ENCODE results near the gene BABAM2. TPM values are rescaled to one million over a fixed set of nuclear protein-coding genes. Genes with fewer than 3 reads are reported as not detected.

BABAM2 gene
- total and polyA plus RNA-seq, 9 of the 15 experiments (the other 6 are each of a cell fraction or from before 2014, with no cell fraction given), result 10.9 to 37.4 (median 25.6) TPM

GRCh38 chr2:28269019-28269784 is 378.7 kb downstream of the BABAM2 start (continued):
- no peak for TF ChIP-seq ID3 (CRISPR knock-in tag; IDR thresholded peaks at IDR 0.05)
- 0 out of 2 replicates have a peak, but pooled peaks have one; percentile 30 for TF ChIP-seq ID3 (tag; IDR thresholded peaks at IDR 0.05)
- TF ChIP-seq ATF3 (IDR thresholded peaks at IDR 0.05), result peak; percentile 69
- TF ChIP-seq ATF3 (CRISPR knock-in tag; conservative IDR thresholded peaks at IDR 0.05), result no peak
- TF ChIP-seq SMARCA5 (IDR thresholded peaks at IDR 0.05), result no peak
- no peak for TF ChIP-seq NCOA4 (IDR thresholded peaks at IDR 0.05; ENCODE audit: partially characterized antibody)
- TF ChIP-seq MNT (conservative IDR thresholded peaks at IDR 0.05), result peak in 1 of 2 experiments; percentile 30; a peak in 1 of 4 replicates
- no peak for TF ChIP-seq HMBOX1 (IDR thresholded peaks at IDR 0.05)
- TF ChIP-seq ETS1 (conservative IDR thresholded peaks at IDR 0.05; ENCODE audit: control insufficient read depth, low read depth, low read length), result no peak
- TF ChIP-seq SOX6 (IDR thresholded peaks at IDR 0.05), result peak; percentile 84
- no peak for TF ChIP-seq MXD1 (CRISPR knock-in tag; IDR thresholded peaks at IDR 0.05; ENCODE audit: borderline replicate concordance, poor library complexity, severe bottlenecking)
- TF ChIP-seq SMARCC2 (IDR thresholded peaks at IDR 0.05; ENCODE audit: low read depth), result peak; percentile 50; the same call in 1 of the 2 replicates
- TF ChIP-seq TBL1XR1 (IDR thresholded peaks at IDR 0.05; ENCODE audit: low read length in 2 of 2), result no peak
- peak; percentile 72 for TF ChIP-seq PKNOX1 (IDR thresholded peaks at IDR 0.05)
- TF ChIP-seq HMG20A (CRISPR knock-in tag; conservative IDR thresholded peaks at IDR 0.05), result no peak
- TF ChIP-seq EGR1 (conservative IDR thresholded peaks at IDR 0.05), result no peak
- TF ChIP-seq PTTG1 (tag; IDR thresholded peaks at IDR 0.05; ENCODE audit: low read depth), result no peak
- no peak for TF ChIP-seq SRSF7 (optimal IDR thresholded peaks at IDR 0.05; ENCODE audit: low read depth, low read length)
- TF ChIP-seq PML (IDR thresholded peaks at IDR 0.05; ENCODE audit: low read length), result peak; percentile 80
- TF ChIP-seq ZEB2 (IDR thresholded peaks at IDR 0.05), result peak; percentile 80
- peak; percentile 92 for TF ChIP-seq TCF3 (CRISPR knock-in tag; IDR thresholded peaks at IDR 0.05)
- TF ChIP-seq KLF13 (tag; IDR thresholded peaks at IDR 0.05; ENCODE audit: borderline replicate concordance, low read depth), result no peak
